ENCODE data around the gene GPR160. TPM values are rescaled to one million over a fixed set of nuclear protein-coding genes. Genes with fewer than 3 reads are reported as not detected.
A peak's percentile ranks its signal among the peaks of the same experiment; 100 is the strongest.

Gene GPR160
- total and polyA plus RNA-seq, 2 of the 13 experiments (the other 11 are each of a cell fraction or from before 2014, with no cell fraction given), result 12.1 to 23.2 TPM

- Histone ChIP-seq H3K27ac (ENCODE audit: extremely low read length, insufficient read depth, low read length) (no peak overlapping the region), H3K9ac (ENCODE audit: insufficient read depth, low read depth, low read length) (no peak overlapping the region), H2AFZ (ENCODE audit: low read length) (no peak overlapping the region), H3K79me2 (ENCODE audit: insufficient read depth, low read length) (no peaks in the 10 kb centered on the region), H3K36me3 (replicated peaks in 1 of 2; ENCODE audit: control insufficient read depth in 1 of 2, insufficient read depth in 2 of 2, low read length in 2 of 2) (no peaks in the 10 kb centered on the region), H3K27me3 (ENCODE audit: control insufficient read depth in 1 of 2, insufficient read depth in 2 of 2, low read length in 2 of 2) (no peaks in the 10 kb centered on the region), H3K4me3 (replicated peaks in 1 of 3; ENCODE audit: insufficient read depth in 1 of 3, low read depth in 2 of 3, low read length in 3 of 3) (no peak overlapping the region), H3K9me3 (ENCODE audit: low read length) (no peaks in the 10 kb centered on the region), H3K4me1 (ENCODE audit: insufficient read depth, low read length) (no peaks in the 10 kb centered on the region), H4K20me1 (ENCODE audit: insufficient read depth, low read length) (0 out of 2 replicates have a peak, but pooled peaks cover 2% of the 10 kb centered on the region), H3K4me2 (ENCODE audit: low read depth, low read length) (no peak overlapping the region)
- FAIRE-seq (peak; percentile 37), DNase-seq (ENCODE audit: low spot score) (no peak), ATAC-seq (peak; percentile 68)
- no TSS peak for BruUV-seq (replicated peaks)
- ChIA-PET POLR2A (no interaction called here), CTCF (ENCODE audit: low intra/inter-chr PET ratio, low total read pairs) (interaction anchor here (1.6 kb wide), 1 partner anchor 191 kb away, joined by 6 read pairs; no protein-coding TSS in a partner anchor)
- intact Hi-C loops (cut with micrococcal nuclease; ENCODE audit: unreplicated experiment) (loop anchor here (1.0 kb wide), 1 partner anchor 191 kb away; no protein-coding TSS in a partner anchor), in situ Hi-C loops (cut with HindIII; ENCODE audit: extremely low pct_ligation_motif_present, low pct_unique_long_range_greater_than_20kb) (no loop called here)
- TF ChIP-seq SMC3 (IDR thresholded peaks at IDR 0.05; ENCODE audit: low read length) (peak; percentile 33; the same call in 1 of the 2 replicates), NFE2L2 (IDR thresholded peaks at IDR 0.05; ENCODE audit: low read length) (no peak), ZBTB26 (CRISPR knock-in tag; IDR thresholded peaks at IDR 0.05; ENCODE audit: borderline replicate concordance) (no peak), STAG1 (CRISPR knock-in tag; IDR thresholded peaks at IDR 0.05) (peak; percentile 52), ZNF503 (CRISPR knock-in tag; IDR thresholded peaks at IDR 0.05) (no peak), RAD21 (CRISPR knock-in tag; IDR thresholded peaks at IDR 0.05) (peak; percentile 18; the same call in 1 of the 2 replicates), KDM4B (CRISPR knock-in tag; IDR thresholded peaks at IDR 0.05) (no peak), CTCF (CRISPR knock-in tag; IDR thresholded peaks at IDR 0.05) (peak; percentile 36)
- WGBS (ENCODE audit: low lambda C conversion rate), result 100% methylated on average over 1 of the region's 1 CpG
These were observed 16.4 kb downstream of the GPR160 start for GRCh38 chr3:170054204-170054603.
